ENCODE results near the gene MMP17. TPM values are rescaled to one million over a fixed set of nuclear protein-coding genes. Genes with fewer than 3 reads are reported as not detected.
"Not testable (repeated sequence)": the region's sequence is repeated elsewhere in the genome, so short reads cannot be mapped to it uniquely, and the experiment has no call there.

Gene MMP17
- total and polyA plus RNA-seq, 8 donors = 0.58 to 21.5 (median 2.5) TPM

DNA sequence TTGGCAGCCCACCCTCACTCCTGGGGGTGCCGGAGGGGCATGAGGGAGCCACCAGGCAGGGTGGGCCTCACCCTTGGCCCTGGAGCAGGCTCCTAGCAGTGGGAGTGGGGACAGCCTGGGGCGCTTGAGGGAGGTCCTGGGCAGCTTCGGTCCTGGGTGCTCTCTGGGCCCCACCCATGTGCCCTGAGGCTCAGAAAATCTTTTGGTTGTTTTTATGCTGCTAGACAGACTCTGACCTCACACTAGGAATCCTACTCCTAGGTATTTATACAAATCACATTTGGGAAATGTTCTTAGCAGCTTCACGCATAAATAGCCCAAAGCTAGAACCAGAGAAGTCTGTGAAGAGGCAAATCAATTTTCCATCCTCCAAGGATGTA is 55.3 kb downstream of the MMP17 start:
- Histone ChIP-seq H3K27me3 (no peaks in the 10 kb centered on the region), H3K27ac (no peak overlapping the region), H3K36me3 (no peaks in the 10 kb centered on the region), H3K4me3 (no peak overlapping the region), H3K9me3 (no peaks in the 10 kb centered on the region), H3K4me1 (no peaks in the 10 kb centered on the region)
- intact Hi-C loops (cut with DNase I) = no loop called here
- DNase-seq (no peak), FAIRE-seq (no peak), ATAC-seq (no peak)
- TF ChIP-seq, protein P1, sequence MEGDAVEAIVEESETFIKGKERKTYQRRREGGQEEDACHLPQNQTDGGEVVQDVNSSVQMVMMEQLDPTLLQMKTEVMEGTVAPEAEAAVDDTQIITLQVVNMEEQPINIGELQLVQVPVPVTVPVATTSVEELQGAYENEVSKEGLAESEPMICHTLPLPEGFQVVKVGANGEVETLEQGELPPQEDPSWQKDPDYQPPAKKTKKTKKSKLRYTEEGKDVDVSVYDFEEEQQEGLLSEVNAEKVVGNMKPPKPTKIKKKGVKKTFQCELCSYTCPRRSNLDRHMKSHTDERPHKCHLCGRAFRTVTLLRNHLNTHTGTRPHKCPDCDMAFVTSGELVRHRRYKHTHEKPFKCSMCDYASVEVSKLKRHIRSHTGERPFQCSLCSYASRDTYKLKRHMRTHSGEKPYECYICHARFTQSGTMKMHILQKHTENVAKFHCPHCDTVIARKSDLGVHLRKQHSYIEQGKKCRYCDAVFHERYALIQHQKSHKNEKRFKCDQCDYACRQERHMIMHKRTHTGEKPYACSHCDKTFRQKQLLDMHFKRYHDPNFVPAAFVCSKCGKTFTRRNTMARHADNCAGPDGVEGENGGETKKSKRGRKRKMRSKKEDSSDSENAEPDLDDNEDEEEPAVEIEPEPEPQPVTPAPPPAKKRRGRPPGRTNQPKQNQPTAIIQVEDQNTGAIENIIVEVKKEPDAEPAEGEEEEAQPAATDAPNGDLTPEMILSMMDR (IDR thresholded peaks at IDR 0.05) = no peak
- 79 to 94% methylated on average over 4 of the region's 4 CpGs for WGBS, 2 donors

DNA sequence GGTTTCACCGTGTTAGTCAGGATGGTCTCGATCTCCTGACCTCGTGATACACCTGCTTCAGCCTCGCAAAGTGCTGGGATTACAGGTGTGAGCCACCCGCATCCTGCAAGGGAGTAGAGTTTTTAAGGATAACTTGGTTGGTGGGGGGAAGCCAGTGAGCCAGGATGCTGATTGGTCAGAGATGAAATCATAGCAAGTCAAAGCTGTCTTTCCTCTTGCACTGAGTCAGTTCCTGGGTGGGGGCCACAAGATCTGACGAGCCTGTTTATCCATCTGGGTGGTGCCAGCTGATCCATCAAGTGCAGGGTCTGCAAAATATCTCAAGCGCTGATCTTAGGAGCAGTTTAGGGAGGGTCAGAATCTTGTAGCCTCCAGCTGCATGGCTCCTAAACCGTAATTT is 56.9 kb downstream of the MMP17 start:
- DNase-seq; H3K36me3 ChIP-seq; intact Hi-C loops (cut with DNase I); H3K4me3 ChIP-seq; H3K4me1 ChIP-seq; FAIRE-seq; H3K9me3 ChIP-seq; ATAC-seq; H3K27me3 ChIP-seq; H3K27ac ChIP-seq: not testable (repeated sequence)
- WGBS, 2 donors = 91 to 92% methylated on average over 8 of the region's 8 CpGs

DNA sequence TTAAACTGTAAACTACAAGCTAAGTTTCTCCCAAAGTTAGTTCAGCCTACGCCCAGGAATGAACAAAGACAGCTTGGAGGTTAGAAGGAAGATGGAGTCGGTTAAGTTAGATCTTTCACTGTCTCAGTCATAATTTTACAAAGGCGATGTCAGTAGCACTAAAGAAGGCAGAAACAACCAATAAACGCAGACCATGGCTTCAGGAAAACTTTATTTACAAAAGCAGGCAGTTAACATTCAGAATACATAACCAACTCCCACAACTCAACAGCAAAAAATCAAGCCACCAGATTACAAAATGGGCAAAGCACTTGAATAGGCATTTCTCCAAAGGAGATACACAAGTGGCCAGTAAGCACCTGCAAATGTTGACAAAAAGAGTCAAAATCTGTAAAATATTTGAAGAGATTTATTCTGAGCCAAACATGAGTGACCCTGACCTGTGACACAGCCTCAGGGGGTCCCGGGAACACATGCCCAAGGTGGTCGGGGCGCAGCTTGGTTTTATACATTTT is 57.4 kb downstream of the MMP17 start:
- H3K27me3 ChIP-seq = no peaks in the 10 kb centered on the region
- 88 to 89% methylated on average over 7 of the region's 7 CpGs for WGBS, 2 donors
- no peak for ATAC-seq
- H3K4me1 ChIP-seq = no peaks in the 10 kb centered on the region
- TF ChIP-seq, protein P1 (IDR thresholded peaks at IDR 0.05) = no peak
- no peaks in the 10 kb centered on the region for H3K36me3 ChIP-seq
- intact Hi-C loops (cut with DNase I) = no loop called here
- no peak for FAIRE-seq
- H3K4me3 ChIP-seq = no peak overlapping the region
- no peak overlapping the region for H3K27ac ChIP-seq
- H3K9me3 ChIP-seq = no peaks in the 10 kb centered on the region
- DNase-seq = no peak

DNA sequence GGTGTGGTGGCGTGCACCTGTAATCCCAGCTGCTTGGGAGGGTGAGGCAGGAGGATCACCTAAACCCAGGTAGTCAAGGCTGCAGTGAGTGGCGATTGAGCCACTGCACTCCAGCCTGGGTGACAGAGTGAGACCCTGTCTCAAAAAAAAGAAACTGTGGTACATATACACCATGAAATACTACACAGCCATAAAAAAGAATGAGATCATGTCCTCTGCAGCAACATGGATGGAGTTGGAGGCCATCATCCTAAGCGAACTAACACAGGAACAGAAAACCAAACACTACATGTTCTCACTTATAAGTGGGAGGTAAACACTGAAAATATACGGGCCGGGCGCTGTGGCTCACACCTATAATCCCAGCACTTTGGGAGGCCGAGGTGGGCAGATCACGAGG is 63.5 kb downstream of the MMP17 start:
- intact Hi-C loops (cut with DNase I); H3K4me1 ChIP-seq; FAIRE-seq; H3K27me3 ChIP-seq; H3K27ac ChIP-seq; H3K9me3 ChIP-seq; H3K4me3 ChIP-seq; H3K36me3 ChIP-seq; DNase-seq; ATAC-seq: not testable (repeated sequence)
- WGBS, 2 donors = 84 to 87% methylated on average over 8 of the region's 8 CpGs

DNA sequence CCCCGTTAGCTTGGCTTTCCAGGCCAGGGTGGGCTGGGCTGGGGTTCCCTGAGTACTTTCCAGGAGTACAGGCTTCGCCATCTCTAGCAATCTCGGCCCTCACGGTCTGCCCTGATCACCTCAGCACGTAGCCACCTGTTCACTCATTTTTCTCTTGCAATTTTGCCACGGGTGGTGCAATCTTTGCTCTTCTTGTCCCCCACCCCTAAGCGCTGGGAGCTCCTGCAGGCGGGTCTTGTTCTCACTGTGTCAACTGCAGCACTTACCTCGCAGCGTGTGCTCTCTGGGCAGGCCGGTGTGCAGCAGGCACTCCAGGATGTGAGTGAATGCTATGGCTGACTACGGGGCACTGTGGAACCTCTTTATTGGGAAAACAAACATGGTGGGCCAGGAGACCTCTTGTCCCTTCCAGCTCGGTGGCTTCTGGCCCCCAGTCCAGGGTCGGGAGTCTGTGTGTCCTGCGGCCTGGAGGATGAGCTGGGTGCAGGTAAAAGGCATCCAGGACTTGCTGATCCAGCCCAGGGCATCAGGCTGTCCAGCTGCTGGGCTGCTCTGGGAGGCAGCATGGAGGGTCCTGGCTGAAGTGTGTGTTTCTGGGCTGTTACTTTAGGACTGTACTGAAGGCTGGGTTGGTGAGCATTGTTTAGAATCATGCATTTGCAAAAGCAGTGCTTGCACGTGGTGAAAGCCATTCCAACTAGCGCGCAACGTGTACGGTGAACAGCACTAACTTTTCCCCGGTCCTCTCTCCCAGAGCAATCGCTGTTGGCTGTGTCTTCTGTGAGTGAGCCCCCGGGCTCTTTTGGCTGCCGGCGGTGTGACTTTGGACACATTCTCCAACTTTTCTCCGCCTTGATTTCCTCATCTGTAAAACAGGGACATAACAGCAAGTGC is 64.8 kb downstream of the MMP17 start:
- 75 to 81% methylated on average over 26 of the region's 26 CpGs for WGBS, 2 donors
- FAIRE-seq = no peak
- Histone ChIP-seq H3K4me1 (peaks cover 2 to 10% (median 7%) of the 10 kb centered on the region in 3 donors), H3K9me3 (no peaks in the 10 kb centered on the region), H3K27ac (no peak overlapping the region), H3K36me3 (no peaks in the 10 kb centered on the region), H3K27me3 (no peaks in the 10 kb centered on the region), H3K4me3 (no peak overlapping the region)
- intact Hi-C loops (cut with DNase I) = no loop called here
- no peak for ATAC-seq
- TF ChIP-seq, protein P1 (IDR thresholded peaks at IDR 0.05) = no peak
- peak in 3 of 6 donors; percentile 28 to 67 (median 45) for DNase-seq

Measured in pancreas (tissue), 10 donors.